GM23338 (cell line): ENCODE measurements around the gene CETN2. TPM values are rescaled to one million over a fixed set of nuclear protein-coding genes. Genes with fewer than 3 reads are reported as not detected.

Experiments used
- ATAC-seq: fragments of 200-7000 bp; cut with Tn5 transposase; 3 replicates; pipeline ENCODE4 v1.9.1; 2020
- DNase-seq: peaks from one replicate; pipeline ENCODE4 v3.0.0-alpha.2; 2015; ENCODE audit warnings: low spot score
- H2AFZ ChIP-seq: fragments of 200-600 bp; sonication (generic); 2 replicates; pipeline ENCODE4 v1.8.0; 2016; ENCODE audit warnings: antibody characterized with exemption, mild to moderate bottlenecking, moderate library complexity
- H3F3A ChIP-seq: fragments of 200-600 bp; sonication (generic); replicated peaks from 2 replicates; pipeline ENCODE4 v1.8.0; 2017; ENCODE audit warnings: antibody characterized with exemption, mixed run types, low read depth
- H3K27ac ChIP-seq: fragments of 200-600 bp; sonication (generic); 2 replicates; pipeline ENCODE4 v1.6.1; 2016; ENCODE audit warnings: low read depth
- H3K27me3 ChIP-seq: fragments of 200-600 bp; sonication (generic); 2 replicates; pipeline ENCODE4 v1.8.0; 2016; ENCODE audit warnings: mild to moderate bottlenecking, mixed run types, moderate library complexity; ENCODE audit not compliant: insufficient read depth
- H3K36me3 ChIP-seq: fragments of 200-600 bp; sonication (generic); 2 replicates; pipeline ENCODE4 v1.8.0; 2016; ENCODE audit warnings: mild to moderate bottlenecking; ENCODE audit not compliant: insufficient read depth
- H3K4me1 ChIP-seq: fragments of 200-600 bp; sonication (generic); 2 replicates; pipeline ENCODE4 v1.8.0; 2016; ENCODE audit warnings: mild to moderate bottlenecking, moderate library complexity; ENCODE audit not compliant: insufficient read depth
- H3K4me2 ChIP-seq: fragments of 200-600 bp; sonication (generic); 2 replicates; pipeline ENCODE4 v1.7.1; 2017; ENCODE audit warnings: mixed run types
- H3K4me3 ChIP-seq: fragments of 200-600 bp; sonication (generic); 2 replicates; pipeline ENCODE4 v1.6.1; 2016; ENCODE audit warnings: mixed run types
- H3K79me2 ChIP-seq: fragments of 200-600 bp; sonication (generic); replicated peaks from 2 replicates; pipeline ENCODE4 v1.8.0; 2017; ENCODE audit warnings: mild to moderate bottlenecking; ENCODE audit not compliant: insufficient read depth
- H3K9me2 ChIP-seq: fragments of 200-600 bp; sonication (generic); 2 replicates; pipeline ENCODE4 v1.8.0; 2017; ENCODE audit not compliant: insufficient read depth
- H4K20me1 ChIP-seq: fragments of 200-600 bp; sonication (generic); replicated peaks from 2 replicates; pipeline ENCODE4 v1.8.0; 2017; ENCODE audit warnings: mild to moderate bottlenecking; ENCODE audit not compliant: insufficient read depth
- H3K27ac Mint-ChIP-seq: 2 replicates; pipeline ENCODE4 v1.8.0; 2020; ENCODE audit warnings: inconsistent platforms, mild to moderate bottlenecking, moderate library complexity, mixed read lengths
- H3K27me3 Mint-ChIP-seq: 3 replicates; pipeline ENCODE4 v1.8.0; 2022; ENCODE audit warnings: low read depth, mild to moderate bottlenecking, moderate library complexity, mixed read lengths, inconsistent platforms; ENCODE audit not compliant: insufficient read depth, poor library complexity
- H3K36me3 Mint-ChIP-seq: 3 replicates; pipeline ENCODE4 v1.8.0; 2021; ENCODE audit warnings: low read depth, mild to moderate bottlenecking, inconsistent platforms, moderate library complexity, mixed read lengths
- H3K4me1 Mint-ChIP-seq: 3 replicates; pipeline ENCODE4 v1.8.0; 2020; ENCODE audit warnings: mild to moderate bottlenecking, inconsistent platforms, mixed read lengths
- H3K4me3 Mint-ChIP-seq: 3 replicates; pipeline ENCODE4 v1.8.0; 2021; ENCODE audit warnings: moderate library complexity, mild to moderate bottlenecking, inconsistent platforms, mixed read lengths
- H3K9me3 Mint-ChIP-seq: 3 replicates; pipeline ENCODE4 v1.8.0; 2020; ENCODE audit warnings: moderate library complexity, mild to moderate bottlenecking, inconsistent platforms, mixed read lengths
- CTCF ChIP-seq, 2 experiments: fragments of 200-600 bp in 1 of 2; sonication (generic) in 1 of 2; conservative IDR thresholded peaks; 2 replicates each; pipeline versions ENCODE4 v1.5.1 to v1.6.1; 2016 to 2017; ENCODE audit warnings: antibody characterized with exemption in 2 of 2, low read depth in 2 of 2, mild to moderate bottlenecking in 2 of 2, moderate library complexity in 1 of 2
- EZH2 ChIP-seq: fragments of 200-600 bp; sonication (generic); IDR thresholded peaks from one replicate; pipeline ENCODE4 v1.8.0; 2017; ENCODE audit warnings: antibody characterized with exemption, mild to moderate bottlenecking, low read depth; ENCODE audit not compliant: unreplicated experiment
- EZH2phosphoT487 ChIP-seq: fragments of 200-600 bp; sonication (generic); IDR thresholded peaks from one replicate; pipeline ENCODE4 v1.8.1; 2018; ENCODE audit warnings: antibody characterized with exemption; ENCODE audit not compliant: unreplicated experiment
- JUNB ChIP-seq: IDR thresholded peaks from one replicate; pipeline ENCODE4 v1.6.1; 2016; ENCODE audit warnings: antibody characterized with exemption; ENCODE audit not compliant: unreplicated experiment
- NANOG ChIP-seq: IDR thresholded peaks from 2 replicates; pipeline ENCODE4 v1.6.1; 2016; ENCODE audit warnings: antibody characterized with exemption, borderline replicate concordance
- POLR2AphosphoS5 ChIP-seq: IDR thresholded peaks from 2 replicates; pipeline ENCODE4 v1.6.1; 2016; ENCODE audit warnings: antibody characterized with exemption, low read depth
- REST ChIP-seq: IDR thresholded peaks from one replicate; pipeline ENCODE4 v1.6.1; 2018; ENCODE audit warnings: antibody characterized with exemption; ENCODE audit not compliant: unreplicated experiment
- ZNF114 ChIP-seq: fragments of 250-450 bp; sonication (Bioruptor Pico); IDR thresholded peaks from 2 replicates; pipeline ENCODE4 v1.5.0; 2020; ENCODE audit warnings: mild to moderate bottlenecking, moderate library complexity
- ZNF462 ChIP-seq: fragments of 250-450 bp; sonication (Bioruptor Pico); IDR thresholded peaks from 2 replicates; pipeline ENCODE4 v1.5.0; 2020; ENCODE audit warnings: mild to moderate bottlenecking, moderate library complexity
- polyA plus RNA-seq: library from polyadenylated mRNA; unstranded; fragments of >200 nt; fragmentation: Nextera tagmentation; extraction: Ambion mirVana; gene quantifications from 2 replicates; pipeline ENCODE4 v1.2.1, GENCODE V29; 2016
- total RNA-seq: library from RNA; depleted of rRNA; stranded (reverse); fragments of >200 nt; shearing (Covaris generic); gene quantifications from 2 replicates; pipeline ENCODE4 v1.2.3, GENCODE V29; 2014

The CETN2 gene
- total and polyA plus RNA-seq, 2 experiments from 2014 or later, result 23.9 to 53.7 TPM

GRCh38 chrX:152869972-152870371, 39.4 kb upstream of the CETN2 start:
- Histone ChIP-seq H3K4me2 (no peak overlapping the region), H2AFZ (no peak overlapping the region), H3K27ac (no peak overlapping the region), H4K20me1 (no peaks in the 10 kb centered on the region), H3K79me2 (no peaks in the 10 kb centered on the region), H3K9me2 (no peaks in the 10 kb centered on the region), H3F3A (no peaks in the 10 kb centered on the region), H3K4me3 (no peak overlapping the region), H3K36me3 (no peaks in the 10 kb centered on the region), H3K27me3 (no peaks in the 10 kb centered on the region), H3K4me1 (no peaks in the 10 kb centered on the region)
- no peak overlapping the region; the same call in 1 of the 2 replicates for H3K27ac Mint-ChIP-seq
- H3K4me1 Mint-ChIP-seq, result peaks cover 11% of the 10 kb centered on the region
- peak; percentile 61; the same call in 2 of the 3 replicates for ATAC-seq
- H3K9me3 Mint-ChIP-seq, result peaks cover 2% of the 10 kb centered on the region; the same call in 2 of the 3 replicates
- H3K27me3 Mint-ChIP-seq, result peaks cover 5% of the 10 kb centered on the region
- peak; percentile 20 for DNase-seq
- H3K36me3 Mint-ChIP-seq, result peaks cover 29% of the 10 kb centered on the region
- no peak for TF ChIP-seq JUNB
- no peak for TF ChIP-seq REST
- peak in 1 of 2 experiments; percentile 57; a peak in 3 of 4 replicates for TF ChIP-seq CTCF (conservative IDR thresholded peaks at IDR 0.05; ENCODE audit: low read depth in 2 of 2)
- TF ChIP-seq EZH2phosphoT487, result no peak
- no peak overlapping the region for H3K4me3 Mint-ChIP-seq

- H3K4me1 Mint-ChIP-seq, result no peaks in the 10 kb centered on the region
- DNase-seq (no peak), ATAC-seq (no peak)
- no peak overlapping the region for H3K4me3 ChIP-seq
- no peak overlapping the region for H2AFZ ChIP-seq
- no peaks in the 10 kb centered on the region for H3K36me3 ChIP-seq
- no peaks in the 10 kb centered on the region; the same call in 2 of the 3 replicates for H3K9me3 Mint-ChIP-seq
- no peak overlapping the region for H3K27ac ChIP-seq
- H3K9me2 ChIP-seq, result no peaks in the 10 kb centered on the region
- no peaks in the 10 kb centered on the region for H3K27me3 Mint-ChIP-seq
- H4K20me1 ChIP-seq, result no peaks in the 10 kb centered on the region
- no peaks in the 10 kb centered on the region for H3F3A ChIP-seq
- no peak overlapping the region for H3K4me2 ChIP-seq
- H3K36me3 Mint-ChIP-seq, result peaks cover 41% of the 10 kb centered on the region
- no peaks in the 10 kb centered on the region for H3K79me2 ChIP-seq
- H3K4me1 ChIP-seq, result no peaks in the 10 kb centered on the region
- no peaks in the 10 kb centered on the region for H3K27me3 ChIP-seq
- no peak overlapping the region for H3K27ac Mint-ChIP-seq
- H3K4me3 Mint-ChIP-seq, result no peak overlapping the region
- TF ChIP-seq ZNF114 (CRISPR knock-in tag) (no peak), JUNB (no peak), POLR2AphosphoS5 (no peak), ZNF462 (CRISPR knock-in tag) (no peak), NANOG (no peak), EZH2 (no peak), EZH2phosphoT487 (no peak)
These were observed 35.8 kb upstream of the CETN2 start for GRCh38 chrX:152866386-152866785.
